ENCODE measurements around the gene DOK4.

Gene DOK4

DNA sequence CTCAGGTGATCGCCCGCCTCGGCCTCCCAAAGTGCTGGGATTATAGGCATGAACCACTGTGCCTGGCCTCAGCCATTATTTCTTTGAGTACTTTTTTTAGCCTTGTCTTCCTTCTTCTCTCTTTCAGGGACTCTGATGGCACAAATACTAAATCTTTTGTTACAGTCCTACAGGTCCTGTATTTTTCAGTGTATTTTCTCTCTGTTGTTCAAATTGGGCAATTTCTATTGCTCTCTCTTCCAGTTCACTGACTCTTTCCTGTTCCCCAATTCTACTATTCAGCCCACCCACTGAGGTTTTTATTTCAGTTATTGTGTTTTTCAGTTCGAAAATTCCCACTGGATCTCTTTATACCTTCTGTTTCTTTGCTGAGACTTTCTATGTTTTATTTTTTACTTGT lies 7.5 kb upstream of the DOK4 start:
- in situ Hi-C loops (cut with MboI; ENCODE audit: low pct_unique_long_range_greater_than_20kb, low sequenced_read_pairs, unreplicated experiment), result no loop called here
- DNase-seq (ENCODE audit: low spot score), result no peak
- TF ChIP-seq, protein P1, sequence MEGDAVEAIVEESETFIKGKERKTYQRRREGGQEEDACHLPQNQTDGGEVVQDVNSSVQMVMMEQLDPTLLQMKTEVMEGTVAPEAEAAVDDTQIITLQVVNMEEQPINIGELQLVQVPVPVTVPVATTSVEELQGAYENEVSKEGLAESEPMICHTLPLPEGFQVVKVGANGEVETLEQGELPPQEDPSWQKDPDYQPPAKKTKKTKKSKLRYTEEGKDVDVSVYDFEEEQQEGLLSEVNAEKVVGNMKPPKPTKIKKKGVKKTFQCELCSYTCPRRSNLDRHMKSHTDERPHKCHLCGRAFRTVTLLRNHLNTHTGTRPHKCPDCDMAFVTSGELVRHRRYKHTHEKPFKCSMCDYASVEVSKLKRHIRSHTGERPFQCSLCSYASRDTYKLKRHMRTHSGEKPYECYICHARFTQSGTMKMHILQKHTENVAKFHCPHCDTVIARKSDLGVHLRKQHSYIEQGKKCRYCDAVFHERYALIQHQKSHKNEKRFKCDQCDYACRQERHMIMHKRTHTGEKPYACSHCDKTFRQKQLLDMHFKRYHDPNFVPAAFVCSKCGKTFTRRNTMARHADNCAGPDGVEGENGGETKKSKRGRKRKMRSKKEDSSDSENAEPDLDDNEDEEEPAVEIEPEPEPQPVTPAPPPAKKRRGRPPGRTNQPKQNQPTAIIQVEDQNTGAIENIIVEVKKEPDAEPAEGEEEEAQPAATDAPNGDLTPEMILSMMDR (IDR thresholded peaks at IDR 0.05; ENCODE audit: extremely low read depth, insufficient read depth, missing control alignments), result no peak

DNA sequence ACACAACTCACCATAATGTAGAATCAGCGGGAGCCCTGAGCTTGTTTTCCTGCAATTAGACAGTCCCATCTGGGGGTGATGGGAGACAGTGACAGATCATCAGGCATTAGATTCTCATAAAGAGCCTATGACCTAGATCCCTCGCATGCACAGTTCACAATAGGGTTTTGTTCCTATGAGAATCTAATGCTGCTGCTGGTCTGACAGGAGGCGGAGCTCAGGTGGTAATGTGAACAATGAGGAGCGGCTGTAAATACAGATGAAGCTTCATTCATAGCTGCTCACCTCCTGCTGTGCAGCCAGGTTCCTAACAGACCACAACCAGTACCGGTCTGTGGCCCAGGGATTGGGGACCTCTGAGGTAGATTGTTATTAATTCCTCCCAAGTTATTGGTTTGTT lies 2.9 kb upstream of the DOK4 start:
- in situ Hi-C loops (cut with MboI; ENCODE audit: low pct_unique_long_range_greater_than_20kb, low sequenced_read_pairs, unreplicated experiment), result no loop called here
- no peak for DNase-seq (ENCODE audit: low spot score)
- TF ChIP-seq, protein P1 (IDR thresholded peaks at IDR 0.05; ENCODE audit: extremely low read depth, insufficient read depth, missing control alignments), result no peak

DNA sequence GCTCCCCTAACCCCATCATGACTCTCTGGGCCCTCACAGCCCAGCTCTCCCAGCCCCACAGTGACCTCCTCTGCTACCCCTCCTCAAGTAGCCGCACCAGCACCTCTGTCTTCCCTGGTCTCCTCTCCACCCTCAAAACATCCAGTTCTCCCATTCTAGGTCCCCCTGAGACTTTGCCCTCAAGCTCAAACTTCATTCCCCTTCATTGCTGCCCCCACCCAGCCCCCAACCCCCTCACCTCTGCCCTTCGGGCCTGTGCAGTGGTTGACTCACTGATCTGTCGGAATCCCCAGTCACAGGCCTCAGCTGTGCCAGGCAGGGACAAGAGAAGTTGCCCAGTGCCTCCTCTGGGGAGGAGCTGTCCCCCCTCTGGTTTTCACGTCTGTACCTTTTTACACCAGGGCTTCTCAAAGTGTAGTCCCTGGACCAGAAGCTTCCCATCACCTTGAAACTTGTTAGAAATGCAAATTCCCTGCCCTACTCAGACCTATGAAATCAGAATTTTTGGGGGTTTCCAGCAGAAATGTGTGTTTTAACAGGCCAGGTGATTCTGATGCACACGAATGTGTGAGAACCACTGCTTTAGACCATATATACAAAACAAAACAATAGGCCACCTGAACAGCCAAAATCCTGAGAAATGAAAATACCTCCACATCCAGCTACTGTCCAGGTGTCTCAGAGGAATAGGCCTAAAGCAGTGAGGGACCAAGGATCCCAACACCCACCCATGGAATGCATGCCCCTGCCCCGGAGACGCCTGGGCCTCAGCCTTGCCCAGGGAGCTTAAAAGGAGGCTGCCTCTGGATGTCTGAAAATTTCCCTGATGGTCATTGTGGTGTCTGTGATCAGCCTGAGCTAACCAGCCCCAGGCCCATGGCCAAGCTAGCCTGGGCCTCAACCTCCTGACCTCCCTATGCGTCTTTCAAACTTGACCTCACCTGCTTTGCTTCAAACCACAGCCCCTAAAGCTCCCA lies 853 bp upstream of the DOK4 start:
- in situ Hi-C loops (cut with MboI; ENCODE audit: low pct_unique_long_range_greater_than_20kb, low sequenced_read_pairs, unreplicated experiment), result no loop called here
- TF ChIP-seq, protein P1 (IDR thresholded peaks at IDR 0.05; ENCODE audit: extremely low read depth, insufficient read depth, missing control alignments), result no peak
- DNase-seq (ENCODE audit: low spot score), result peak; percentile 67

DNA sequence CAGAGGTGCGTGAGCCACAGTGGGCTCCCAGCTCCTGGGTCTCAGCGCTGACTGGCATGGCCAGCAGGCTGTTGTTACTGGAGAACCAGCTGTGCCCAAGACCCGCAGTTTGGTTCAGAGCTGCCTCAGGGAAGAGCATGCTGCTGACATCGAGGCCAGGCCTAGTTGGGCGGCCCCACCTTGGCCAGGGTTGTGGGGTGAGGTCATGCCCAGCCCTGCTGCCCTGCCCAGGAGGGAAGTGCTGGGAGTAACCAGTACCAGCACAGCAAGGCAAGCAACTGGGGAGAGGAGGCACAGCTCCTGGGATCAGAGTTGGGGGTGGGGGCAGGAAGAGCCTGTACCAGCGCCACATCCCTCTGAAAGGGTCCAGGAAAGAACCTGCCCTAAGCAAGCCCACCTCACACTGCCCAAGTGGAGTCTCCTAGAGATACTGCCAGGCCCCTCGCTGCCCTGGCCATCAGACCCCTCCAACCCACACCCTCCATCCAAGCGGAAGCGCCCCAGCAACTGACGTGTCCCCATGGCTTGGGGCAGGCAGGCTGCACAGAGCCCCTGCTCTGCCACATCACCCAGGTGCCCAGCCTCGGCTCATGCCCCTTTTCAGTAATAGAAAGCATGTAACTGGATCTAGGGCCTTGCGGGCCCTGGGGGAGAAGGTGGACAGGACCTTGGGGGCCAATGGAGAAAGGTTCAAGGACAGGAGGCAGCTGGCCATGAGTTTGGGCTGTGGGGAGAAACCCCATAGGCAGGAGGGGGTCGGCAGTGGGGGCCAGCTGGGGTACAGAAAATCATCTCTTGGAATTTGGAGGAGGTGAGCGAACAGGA lies 990 bp downstream of the DOK4 start:
- TF ChIP-seq, protein P1 (IDR thresholded peaks at IDR 0.05; ENCODE audit: extremely low read depth, insufficient read depth, missing control alignments), result no peak
- in situ Hi-C loops (cut with MboI; ENCODE audit: low pct_unique_long_range_greater_than_20kb, low sequenced_read_pairs, unreplicated experiment), result no loop called here
- DNase-seq (ENCODE audit: low spot score), result no peak

DNA sequence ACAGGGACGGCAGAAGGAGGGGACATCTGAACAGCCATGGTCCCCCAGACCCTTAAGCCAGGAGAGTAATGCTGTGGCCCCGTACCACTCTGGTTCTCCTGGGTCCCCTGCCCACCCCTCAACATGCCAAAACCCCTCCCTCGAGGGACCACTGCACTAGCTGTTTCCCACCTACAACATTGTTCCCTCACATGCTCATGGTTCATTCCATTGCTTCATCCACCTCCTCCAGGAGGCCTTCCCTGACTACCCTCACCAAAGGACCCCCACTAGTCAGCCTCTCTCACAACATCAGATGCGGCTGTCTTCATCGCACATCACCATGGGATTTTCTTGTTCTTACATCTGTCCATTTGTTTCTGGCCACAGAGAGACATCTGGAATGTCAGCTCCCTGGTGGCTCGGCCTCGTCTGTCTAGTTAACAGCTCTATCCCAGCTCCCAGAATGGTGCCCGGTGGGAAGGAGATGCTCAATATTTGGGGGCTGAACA lies 1.7 kb downstream of the DOK4 start:
- in situ Hi-C loops (cut with MboI; ENCODE audit: low pct_unique_long_range_greater_than_20kb, low sequenced_read_pairs, unreplicated experiment), result no loop called here

More for the DNA sequence above, 1.7 kb downstream of the DOK4 start:
- TF ChIP-seq, protein P1 (IDR thresholded peaks at IDR 0.05; ENCODE audit: extremely low read depth, insufficient read depth, missing control alignments), result no peak
- DNase-seq (ENCODE audit: low spot score), result no peak
